ENCODE results near the gene MTREX.

DNA sequence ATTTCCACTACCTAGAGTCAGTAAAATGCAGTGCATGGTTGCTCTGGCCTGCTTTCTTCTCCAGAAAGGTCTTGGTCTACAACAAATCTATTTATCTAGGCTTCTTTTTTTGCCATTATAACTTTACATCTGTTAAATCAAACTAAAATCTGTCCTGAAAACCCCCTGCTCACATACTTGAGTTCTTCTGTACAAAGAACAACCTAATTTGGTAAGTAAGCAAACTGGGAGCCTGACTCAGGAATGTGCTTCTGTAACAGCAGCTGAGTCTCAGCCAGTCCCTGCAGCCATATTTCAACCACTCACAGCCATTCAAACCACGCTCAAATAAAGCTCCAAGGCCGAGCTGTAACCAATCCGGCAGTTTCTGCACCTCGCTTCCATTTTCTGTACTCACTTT, 131.2 kb downstream of the MTREX start:
- no peak for TF ChIP-seq CTCF (IDR thresholded peaks at IDR 0.05)
- no peak for TF ChIP-seq POLR2A (IDR thresholded peaks at IDR 0.05)
- TF ChIP-seq EP300 (IDR thresholded peaks at IDR 0.05): peak in 1 of 2 donors; percentile 9

All from tibial nerve (tissue), 4 donors.